Measurements from ENCODE around the gene AUTS2.

The AUTS2 gene

DNA sequence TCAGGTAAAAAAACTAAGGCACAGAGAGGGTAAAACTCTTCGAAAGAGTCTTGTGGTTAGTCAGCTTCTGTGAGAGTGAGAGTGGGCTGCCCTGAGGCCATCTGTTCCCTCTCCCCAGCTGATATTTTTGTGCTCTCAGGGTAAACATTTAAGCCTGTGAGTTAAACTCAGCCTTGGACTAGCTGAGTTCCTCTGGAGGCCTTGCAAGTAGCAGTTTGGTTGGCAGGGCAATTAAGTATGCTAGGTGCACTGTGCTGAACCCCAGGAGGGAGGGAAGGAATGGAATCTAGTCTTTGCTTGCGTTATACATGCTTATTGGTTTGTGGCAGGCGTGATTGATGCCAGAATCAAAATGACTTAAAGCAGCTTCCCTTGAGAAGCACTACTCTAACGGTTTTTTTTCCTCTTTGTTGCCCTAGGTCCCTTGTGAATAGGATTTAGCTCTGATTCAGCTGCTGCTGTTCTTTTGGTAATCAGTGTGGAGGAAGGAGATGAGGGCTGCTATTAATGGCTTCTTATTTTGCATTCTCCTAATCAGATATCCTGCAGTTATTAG lies 140.2 kb downstream of the AUTS2 start:
- DNase-seq, result no peak

DNA sequence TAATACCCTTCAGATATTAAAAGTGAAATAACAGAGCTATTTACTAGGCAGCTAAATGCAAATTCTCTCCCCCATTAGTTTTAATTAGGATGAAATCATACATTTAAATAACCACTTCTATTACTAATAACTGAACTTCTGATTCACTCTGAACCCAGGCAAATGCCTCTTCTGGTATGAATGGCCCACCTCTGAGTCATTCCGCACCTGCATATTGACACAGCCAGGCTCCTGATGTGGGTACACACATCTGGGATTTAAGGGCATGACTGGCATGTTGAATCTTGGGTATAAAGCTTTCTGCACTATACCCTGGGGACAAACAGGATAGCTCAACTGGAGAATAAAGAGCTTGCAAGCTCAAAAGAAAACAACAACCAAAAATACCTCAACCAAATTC lies 140.9 kb downstream of the AUTS2 start:
- no peak for DNase-seq

DNA sequence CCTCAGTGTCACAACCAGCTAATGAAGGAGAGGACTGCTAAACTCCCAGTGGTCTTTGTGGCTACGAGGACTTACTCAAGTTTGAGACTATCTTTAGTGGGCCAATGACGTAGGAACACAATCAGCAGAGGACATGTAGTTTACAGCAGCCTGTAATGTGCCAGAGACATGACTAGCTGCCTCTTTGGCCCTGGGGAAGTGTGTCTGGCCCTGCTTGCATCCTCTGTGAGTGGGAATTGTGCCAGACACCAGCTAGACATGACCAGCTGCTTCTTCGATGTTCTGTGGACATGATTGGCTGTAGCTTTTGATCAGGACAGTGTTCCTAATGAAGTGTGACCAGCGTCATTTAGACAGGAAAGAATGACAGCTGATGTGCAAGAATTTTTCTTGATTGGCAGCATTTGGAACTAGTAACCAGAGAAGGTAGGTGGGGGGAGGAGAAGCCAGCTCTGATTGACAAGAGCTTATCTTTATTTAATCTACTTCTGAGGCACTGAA lies 141.7 kb downstream of the AUTS2 start:
- no peak for DNase-seq

DNA sequence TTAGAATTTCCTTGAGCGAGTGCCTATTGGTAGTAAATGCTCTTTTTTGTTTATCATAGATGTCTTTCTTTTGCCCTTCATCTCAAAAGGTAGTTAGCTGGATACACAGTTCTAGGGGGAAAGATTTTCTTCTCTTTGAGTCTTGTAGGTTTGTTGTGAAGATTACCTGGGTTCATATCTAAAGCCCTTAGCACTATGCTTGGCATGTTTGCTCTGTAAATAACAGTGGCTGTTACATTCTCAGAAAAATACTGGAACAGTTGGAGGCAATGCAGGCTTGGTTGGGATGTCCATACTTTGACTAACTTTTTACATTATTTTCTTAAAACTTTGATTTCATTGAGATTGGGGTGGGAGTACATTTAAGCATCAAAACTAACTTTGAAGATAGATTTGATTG lies 144.0 kb downstream of the AUTS2 start:
- no peak for DNase-seq

DNA sequence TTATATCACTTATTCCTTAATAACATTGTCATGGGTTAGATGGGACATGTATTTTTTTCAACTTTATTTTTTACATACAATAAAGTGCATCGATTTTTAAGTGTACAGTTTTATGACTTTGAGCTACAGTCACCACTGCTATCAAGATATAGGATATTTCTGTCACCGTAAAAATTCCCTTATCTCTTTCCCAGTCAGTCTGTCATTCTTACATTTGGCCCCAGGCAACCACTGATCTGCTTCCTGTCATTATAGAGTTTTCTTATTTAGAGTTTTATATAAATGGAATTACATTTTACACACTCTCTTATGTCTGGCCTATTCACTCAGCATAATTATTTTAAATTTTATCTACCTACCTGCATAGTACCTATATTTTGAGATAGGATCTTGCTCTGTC lies 145.2 kb downstream of the AUTS2 start:
- no peak for DNase-seq

DNA sequence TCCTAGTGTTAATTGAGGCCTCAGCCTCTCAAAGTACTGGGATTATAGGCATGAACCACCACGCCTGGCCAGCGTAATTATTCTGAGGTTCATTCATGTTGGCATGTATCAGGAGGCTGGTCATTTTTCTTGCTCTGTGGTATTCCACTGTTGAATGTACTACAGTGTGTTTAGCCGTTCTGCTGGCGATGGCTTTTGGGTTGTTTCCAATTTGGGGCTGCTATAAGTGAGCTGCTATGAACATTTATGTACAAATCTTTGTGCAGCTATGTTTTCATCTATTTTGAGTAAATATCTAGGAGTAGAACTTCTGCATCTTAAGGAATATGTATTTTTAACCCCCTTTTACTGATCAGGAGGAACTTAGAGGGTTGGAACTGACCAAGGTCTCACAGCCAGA lies 145.8 kb downstream of the AUTS2 start:
- no peak for DNase-seq

DNA sequence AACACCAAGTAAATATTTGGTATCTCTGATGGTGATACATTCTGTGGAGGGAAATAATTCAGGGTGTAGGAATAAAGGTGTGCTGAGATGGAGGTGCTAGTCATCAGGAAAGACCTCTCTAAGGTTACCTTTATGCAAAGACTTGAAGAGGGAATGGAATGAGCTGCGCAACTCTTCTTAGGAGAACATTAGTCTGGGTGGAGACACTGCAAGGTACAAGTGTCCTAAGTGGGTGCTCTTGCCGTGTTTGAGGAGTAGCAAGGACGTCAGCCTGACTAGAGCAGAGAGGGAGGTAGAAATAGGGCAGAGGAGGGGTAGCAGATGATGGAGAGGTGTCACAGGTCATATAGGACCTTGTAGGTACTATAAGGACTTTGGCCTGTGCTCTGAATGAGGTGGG lies 148.1 kb downstream of the AUTS2 start:
- DNase-seq, result no peak

DNA sequence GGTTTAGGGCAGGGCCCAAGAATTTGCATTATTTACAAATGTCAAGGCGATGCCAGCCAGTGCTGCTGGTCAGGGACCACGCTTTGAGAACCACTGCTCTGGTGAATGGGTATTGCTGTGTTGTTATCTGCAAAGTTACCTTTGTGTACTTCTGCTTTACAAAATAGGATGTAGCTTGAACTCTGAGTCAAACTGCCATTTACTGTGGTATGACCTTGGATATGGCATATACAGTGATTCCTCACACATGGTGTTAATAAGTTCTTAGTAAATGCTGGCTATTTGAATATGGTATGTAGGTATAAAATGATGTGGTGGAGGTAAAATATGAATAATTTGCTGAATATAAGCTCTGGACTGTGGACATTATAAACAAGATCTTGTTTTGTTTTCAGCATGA lies 148.9 kb downstream of the AUTS2 start:
- DNase-seq, result no peak

DNA sequence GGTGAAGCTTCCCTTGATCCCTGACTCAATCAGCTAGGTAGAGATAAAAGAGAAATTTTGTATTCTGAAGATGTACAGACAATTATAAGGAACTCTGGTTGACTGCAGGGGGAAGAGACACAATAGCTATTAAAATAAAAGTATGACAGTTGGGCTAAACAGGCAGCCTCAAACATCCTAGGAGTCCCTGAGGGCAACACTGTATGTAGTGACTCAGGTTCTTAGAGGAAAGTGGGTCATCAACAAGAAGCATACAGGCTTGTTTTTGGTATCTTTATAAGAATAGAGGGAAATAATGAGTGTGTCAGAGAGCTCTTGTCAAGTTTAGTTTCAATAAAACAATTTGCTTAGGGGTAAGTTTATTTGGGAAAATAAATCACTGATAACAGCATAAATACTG lies 150.3 kb downstream of the AUTS2 start:
- DNase-seq, result no peak

DNA sequence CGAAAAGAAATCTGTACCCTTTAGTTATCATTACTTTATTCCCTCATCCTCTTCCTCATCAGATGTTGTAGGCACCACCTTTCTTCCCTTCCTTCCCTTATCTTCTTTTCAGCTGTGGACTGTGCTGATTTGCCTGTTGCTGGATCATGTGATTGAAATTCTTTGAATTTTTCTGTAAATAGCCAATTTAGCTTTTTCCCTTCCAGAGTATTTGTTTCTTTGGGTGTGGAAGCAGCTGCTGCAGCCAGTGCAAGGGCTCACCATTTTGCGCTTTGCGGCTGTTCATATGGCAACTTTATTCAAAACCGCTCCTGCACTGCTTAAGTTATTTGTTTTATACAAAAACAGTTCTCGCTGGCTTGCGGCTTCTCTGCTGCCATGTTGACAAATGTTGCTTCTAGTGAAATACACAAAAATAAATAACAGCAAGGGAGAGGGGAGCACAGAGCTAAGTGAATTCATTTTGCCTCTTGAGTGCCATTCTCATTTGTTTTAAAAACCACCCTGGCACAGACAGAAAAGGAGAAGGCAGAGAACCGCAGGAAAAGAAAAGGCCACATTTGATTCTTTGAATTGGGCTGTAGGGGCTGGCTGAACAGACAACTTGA lies 151.2 kb downstream of the AUTS2 start:
- no peak for DNase-seq

DNA sequence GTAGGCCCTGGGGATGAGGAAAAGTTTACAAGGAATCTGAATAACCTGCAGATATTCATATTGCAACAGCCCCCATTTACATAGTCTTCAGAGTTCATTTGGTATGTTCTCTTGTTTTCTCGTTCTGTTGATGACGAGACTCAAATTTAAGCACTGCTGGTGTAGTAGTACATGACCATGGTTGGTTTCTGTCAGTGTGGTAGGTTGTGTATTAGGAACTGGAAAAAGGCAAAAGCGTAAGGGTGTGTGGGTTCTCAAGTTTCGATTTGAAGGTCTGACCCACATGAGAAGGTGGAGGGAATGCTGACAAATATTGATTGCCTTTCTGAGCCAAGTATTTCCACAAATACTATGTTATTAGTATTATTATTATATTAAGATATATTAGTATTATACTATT lies 151.7 kb downstream of the AUTS2 start:
- no peak for DNase-seq

DNA sequence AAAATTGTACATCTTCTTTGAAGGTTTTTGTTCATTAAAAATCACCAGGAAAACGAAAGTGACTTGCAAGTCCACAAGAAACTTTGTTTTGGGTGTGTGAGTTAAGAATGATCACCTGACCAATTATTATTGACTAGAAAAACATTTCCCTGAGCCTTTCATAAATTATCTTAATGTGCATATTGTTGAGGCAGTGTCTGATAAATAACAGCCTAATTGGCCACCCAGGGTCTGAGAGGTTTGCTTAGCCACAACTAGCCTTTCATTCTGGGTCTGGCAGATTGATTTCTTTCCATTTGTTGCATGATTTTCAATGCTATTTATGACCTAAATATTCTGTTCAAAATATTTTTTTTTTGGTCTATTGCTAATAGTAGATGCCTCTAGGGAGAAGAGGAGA lies 152.8 kb downstream of the AUTS2 start:
- DNase-seq, result no peak

DNA sequence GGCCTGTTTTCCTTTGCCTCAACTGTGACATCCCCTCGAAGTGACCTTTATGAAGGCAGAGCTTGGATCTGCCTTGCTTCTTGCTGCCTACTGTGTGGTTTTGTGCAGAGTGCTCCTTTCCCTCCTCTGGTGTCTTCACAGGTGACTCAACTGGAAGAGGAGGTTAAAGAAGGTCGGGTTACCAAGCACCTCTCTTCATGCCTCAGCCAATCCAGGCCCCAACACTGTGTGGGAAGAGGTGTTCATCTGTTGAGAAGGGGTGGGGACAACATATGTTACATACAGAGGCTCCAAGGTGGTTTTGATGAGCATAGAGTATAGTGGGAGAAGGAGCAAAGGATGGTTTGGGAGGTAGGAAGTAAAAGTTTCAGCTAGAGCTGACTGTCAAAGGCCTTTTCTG lies 155.7 kb downstream of the AUTS2 start:
- DNase-seq, result no peak

DNA sequence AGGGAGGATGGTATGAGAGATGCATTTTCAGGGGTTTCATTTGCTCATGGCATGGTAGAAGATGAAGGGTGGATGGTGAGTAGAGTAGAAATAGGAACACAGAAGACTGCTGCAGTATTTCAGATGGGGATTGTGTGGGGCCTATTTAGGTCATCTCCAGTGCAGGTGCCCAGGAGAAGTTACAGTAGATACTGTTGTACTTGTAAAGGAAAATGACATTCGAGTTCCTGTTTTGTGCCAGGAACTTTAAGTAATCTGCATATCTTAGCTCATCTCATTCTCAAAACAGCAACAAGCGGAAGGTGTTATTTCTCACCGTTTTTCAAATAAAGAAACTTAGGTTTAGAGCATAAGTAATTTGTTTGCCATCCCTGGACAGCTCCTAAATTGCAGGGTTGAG lies 156.2 kb downstream of the AUTS2 start:
- no peak for DNase-seq

DNA sequence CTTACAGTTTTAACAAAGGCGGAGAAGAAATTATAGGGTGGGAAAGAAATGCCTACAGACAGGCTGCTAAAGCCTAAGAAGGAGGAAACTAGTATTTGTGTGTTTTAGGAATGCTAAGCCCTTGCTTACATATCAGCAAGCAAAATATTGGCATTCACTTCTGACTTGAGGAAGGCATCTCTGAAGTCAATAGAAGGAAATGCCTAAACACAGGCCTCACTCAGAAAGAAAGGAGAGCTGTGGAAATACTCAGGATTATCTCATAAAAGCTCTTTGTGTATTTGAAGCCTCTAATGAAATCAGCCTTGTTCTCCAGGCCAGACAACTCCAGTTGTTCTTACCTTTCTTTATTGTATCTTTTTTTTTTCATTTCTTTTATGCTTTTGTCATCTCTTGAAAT lies 158.0 kb downstream of the AUTS2 start:
- no peak for DNase-seq

DNA sequence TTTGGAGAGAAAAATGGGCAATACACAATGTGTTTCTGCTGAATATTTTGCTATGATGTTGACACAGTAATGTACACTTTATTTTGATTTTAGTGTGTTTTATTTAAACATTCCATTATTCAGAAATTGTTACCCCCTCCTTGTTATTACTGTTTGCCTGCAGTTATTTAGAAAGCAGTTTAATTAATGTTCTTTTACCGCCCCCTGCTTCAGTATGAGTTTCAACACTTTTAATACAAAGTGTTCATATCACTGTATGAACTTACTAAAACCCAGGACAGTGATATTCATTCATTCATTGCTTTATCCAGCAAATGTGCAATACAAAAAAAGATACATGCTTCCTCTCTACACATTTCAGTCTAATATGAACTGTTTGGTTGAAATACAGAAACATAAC lies 159.3 kb downstream of the AUTS2 start:
- DNase-seq, result no peak

DNA sequence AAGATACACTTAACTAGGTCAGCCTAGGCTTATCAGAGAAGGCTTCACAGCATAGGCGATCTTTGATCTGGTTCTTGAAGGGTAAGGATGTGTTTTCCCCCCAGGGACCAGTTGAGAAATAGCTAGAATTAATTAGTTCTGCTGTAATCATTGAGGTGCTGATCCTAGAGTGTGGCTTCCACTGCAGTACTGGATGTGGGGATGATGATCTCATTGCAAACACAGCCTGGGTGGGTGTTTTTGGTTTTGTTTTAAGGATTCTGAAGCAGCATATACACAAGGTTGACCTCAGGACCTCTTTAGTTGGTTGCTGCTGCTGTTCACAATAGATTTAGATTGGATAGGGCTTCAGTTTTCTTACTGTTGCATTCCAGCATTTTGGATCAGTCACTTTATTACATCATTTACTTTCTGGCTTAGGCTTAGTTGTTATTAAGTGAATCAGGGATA lies 159.7 kb downstream of the AUTS2 start:
- no peak for DNase-seq

DNA sequence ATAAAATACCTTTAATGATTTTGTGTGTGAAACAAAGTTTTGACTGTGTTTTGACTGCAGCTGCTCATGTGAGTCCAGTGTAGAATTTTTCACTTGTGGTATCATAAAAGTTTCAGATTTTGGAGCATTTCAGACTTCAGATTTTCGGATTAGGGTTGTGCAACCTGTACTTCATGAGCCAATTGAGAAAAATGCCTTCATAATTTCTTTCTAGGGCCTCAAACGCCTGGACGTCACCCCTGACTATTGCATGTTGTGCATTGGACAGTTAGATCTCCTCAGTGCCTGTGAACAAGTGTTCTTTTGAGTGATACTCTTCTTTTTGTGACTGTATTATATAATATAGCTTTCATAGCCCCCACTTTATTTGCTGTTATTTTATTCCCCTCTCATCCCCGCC lies 161.1 kb downstream of the AUTS2 start:
- no peak for DNase-seq

DNA sequence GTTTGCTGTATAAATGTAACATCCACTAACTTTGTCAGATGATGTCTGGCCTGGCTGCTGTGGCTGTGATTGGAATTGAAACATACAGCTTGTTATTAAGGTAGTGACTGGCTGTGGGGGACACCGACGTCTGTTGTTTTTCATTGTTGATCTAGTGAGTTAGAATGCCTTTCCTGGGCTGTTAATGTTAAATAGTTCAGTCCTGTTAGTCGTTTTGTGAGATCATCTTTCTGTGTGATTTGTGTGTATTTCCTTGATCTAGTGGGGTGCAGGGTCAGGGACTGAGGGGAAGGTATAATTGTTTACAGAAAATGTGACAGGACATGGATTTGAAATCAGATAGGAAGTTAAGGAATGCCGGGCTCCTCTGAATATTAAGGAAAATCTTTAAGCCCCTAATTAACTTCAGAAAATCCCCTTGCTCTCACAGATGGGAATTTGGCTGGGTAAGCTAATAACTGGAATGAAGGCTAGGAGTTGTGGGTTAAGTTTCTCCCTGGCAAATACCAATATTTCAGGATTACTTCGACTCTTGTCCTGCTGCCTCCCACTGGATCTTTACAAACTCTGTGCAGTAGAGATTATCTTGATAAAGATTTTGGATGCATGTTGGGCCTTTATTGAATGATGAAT lies 163.1 kb downstream of the AUTS2 start:
- no peak for DNase-seq

DNA sequence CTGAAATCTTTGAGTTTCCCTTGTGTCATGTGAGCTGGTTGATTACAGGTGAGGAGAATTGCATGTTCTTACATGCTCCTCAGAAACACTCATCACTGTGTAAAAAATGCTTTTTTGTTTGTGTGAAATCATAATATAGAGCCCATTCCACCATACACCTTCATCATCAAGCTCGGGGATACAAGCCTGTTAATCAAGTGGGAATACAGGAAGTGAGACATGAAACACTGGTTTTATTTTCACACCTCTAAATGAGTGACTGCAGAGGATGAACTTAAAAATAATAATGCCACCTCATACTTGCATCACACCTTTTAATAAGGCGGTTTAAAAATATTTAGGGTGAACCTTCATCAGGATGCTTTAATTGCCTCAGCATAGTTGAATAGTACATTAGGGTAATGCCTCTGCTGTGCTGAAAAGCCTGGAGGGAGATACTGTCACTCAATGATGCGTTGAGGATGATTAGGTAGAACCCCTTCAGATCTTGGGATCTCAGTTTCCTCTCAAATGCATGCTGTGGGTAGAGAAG lies 164.6 kb downstream of the AUTS2 start:
- no peak for DNase-seq

DNA sequence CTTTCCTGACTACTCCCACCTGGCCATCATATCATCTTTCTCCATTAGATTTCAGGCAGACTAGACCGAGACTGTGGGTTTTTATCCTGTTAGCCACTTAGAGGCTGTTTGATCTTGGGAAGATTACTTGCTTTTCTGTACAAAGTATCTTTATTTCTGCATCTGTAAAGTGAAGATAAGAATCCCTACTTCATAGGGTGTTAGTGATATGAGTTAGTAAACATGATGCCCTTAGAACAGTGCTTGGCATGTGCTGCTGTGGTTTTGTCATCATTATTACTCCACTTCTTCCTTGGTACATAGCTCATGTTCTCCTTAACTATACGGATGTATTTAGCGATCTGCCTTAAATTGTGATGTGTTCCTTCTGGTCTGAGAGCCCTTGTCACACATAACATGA lies 165.2 kb downstream of the AUTS2 start:
- DNase-seq, result no peak

DNA sequence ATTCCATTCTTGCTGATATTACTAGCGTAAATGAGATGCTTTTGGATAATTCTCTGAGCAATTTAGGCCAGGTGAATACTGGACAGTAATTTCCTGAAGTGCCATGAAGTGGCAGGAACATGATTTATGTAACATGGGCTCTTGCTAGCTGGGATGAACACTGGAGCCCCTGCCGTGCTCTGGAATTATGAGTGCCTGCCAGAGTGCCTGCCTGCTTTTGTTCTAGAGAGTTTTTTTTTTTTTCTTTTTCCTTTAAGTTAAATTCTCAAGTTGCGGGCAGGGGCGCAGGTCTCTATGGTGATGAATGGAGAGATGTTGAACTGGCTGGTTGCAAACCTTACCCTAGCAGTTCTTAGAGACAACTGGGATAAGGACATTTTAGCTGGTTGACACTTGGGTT lies 165.9 kb downstream of the AUTS2 start:
- no peak for DNase-seq

DNA sequence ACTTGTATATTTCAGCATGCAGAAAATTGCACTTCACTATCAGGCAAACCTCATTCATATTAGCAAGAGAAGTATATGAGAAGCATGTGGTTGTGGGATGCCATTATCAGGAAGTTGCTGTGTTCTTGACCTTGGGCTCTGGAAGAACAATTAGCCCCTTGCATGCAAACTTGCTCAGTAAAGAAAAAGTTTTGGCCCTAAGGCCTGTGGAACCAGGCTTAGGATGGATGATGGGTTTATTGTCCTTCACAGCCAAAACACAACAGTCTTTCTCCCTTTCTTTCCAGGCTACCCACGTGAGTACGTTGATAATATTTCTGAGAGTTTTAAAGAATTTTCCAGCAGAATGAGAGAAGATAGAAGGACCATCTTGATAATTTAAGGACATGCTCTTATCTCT lies 166.4 kb downstream of the AUTS2 start:
- no peak for DNase-seq

DNA sequence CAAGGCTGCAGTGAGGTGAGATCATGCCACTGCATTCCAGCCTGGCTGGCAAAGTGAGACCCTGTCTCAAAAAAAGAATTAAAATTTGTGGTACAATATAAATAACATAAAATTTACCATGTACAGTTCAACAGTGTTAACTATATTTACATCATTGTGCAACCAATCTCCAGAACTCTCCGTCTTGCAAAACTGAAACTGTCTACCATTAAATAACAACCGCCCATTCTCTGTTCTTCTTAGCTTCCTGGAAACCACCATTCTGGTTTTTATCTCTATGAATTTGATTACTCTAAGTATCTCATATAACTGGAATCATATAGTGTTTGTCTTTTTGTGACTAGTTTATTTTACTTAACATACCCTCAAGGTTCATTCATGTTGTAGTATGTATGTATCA lies 167.6 kb downstream of the AUTS2 start:
- no peak for DNase-seq

Measured in CD4-positive, alpha-beta T cell treated with Interleukin-15 for 1 hour (primary cell).